NK-92 (cell line): ENCODE results near the gene RASA2.
"Not testable (repeated sequence)": the region's sequence is repeated elsewhere in the genome, so short reads cannot be mapped to it uniquely, and the experiment has no call there.

Source experiments
- DNase-seq: peaks from one replicate; lab custom pipeline; 2025; ENCODE audit not compliant: unreplicated experiment; lab: John Stamatoyannopoulos, UW

Gene RASA2

GRCh38 chr3:141570068-141570467 lies 83.2 kb downstream of the RASA2 start:
- no peak for DNase-seq

- DNase-seq: no peak
Observed at GRCh38 chr3:141575879-141576743, 89.3 kb downstream of the RASA2 start.

GRCh38 chr3:141576744-141577052 lies 89.9 kb downstream of the RASA2 start:
- DNase-seq: no peak

GRCh38 chr3:141578202-141578973 lies 91.6 kb downstream of the RASA2 start:
- no peak for DNase-seq

GRCh38 chr3:141594357-141594756 lies 107.5 kb downstream of the RASA2 start:
- DNase-seq: no peak

GRCh38 chr3:141597931-141598330 lies 111.1 kb downstream of the RASA2 start:
- DNase-seq: no peak

- no peak for DNase-seq
Observed at GRCh38 chr3:141600331-141600730, 113.5 kb downstream of the RASA2 start.

GRCh38 chr3:141602706-141603105 lies 115.9 kb downstream of the RASA2 start:
- no peak for DNase-seq

GRCh38 chr3:141603473-141604035 lies 116.7 kb downstream of the RASA2 start:
- DNase-seq: no peak

- DNase-seq: no peak
Observed at GRCh38 chr3:141605883-141606282, 119.1 kb downstream of the RASA2 start.

- no peak for DNase-seq
Observed at GRCh38 chr3:141608438-141608837, 121.6 kb downstream of the RASA2 start.

- no peak for DNase-seq
Observed at GRCh38 chr3:141610939-141611338, 124.1 kb downstream of the RASA2 start.

GRCh38 chr3:141618103-141618910 lies 131.5 kb downstream of the RASA2 start:
- DNase-seq: no peak

GRCh38 chr3:141618938-141619337 lies 132.1 kb downstream of the RASA2 start:
- no peak for DNase-seq

- DNase-seq: no peak
Observed at GRCh38 chr3:141619450-141619849, 132.6 kb downstream of the RASA2 start.

GRCh38 chr3:141623691-141624090 lies 136.9 kb downstream of the RASA2 start:
- no peak for DNase-seq

GRCh38 chr3:141625506-141625905 lies 138.7 kb downstream of the RASA2 start:
- DNase-seq: no peak

GRCh38 chr3:141628334-141628733 lies 141.5 kb downstream of the RASA2 start:
- DNase-seq: not testable (repeated sequence)

- not testable (repeated sequence) for DNase-seq
Observed at GRCh38 chr3:141628868-141629441, 142.1 kb downstream of the RASA2 start.

GRCh38 chr3:141629976-141630375 lies 143.1 kb downstream of the RASA2 start:
- no peak for DNase-seq
